OCI-LY1 (cell line): ENCODE data around the gene SUSD3.

Experiments
- H2AFZ ChIP-seq: fragments of 200-600 bp; sonication (generic), shearing (Covaris generic); 2 replicates; pipeline ENCODE4 v1.6.0; 2014; ENCODE audit warnings: antibody characterized with exemption, mild to moderate bottlenecking, low read length
- H3F3A ChIP-seq: fragments of 200-600 bp; sonication (generic), shearing (Covaris generic); 2 replicates; pipeline ENCODE4 v1.6.0; 2014; ENCODE audit warnings: mild to moderate bottlenecking, antibody characterized with exemption, low read length, moderate library complexity; ENCODE audit not compliant: insufficient read depth
- H3K27ac ChIP-seq: fragments of 200-600 bp; sonication (generic); 2 replicates; pipeline ENCODE4 v1.5.1; 2014; ENCODE audit warnings: low read length, mixed run types, mild to moderate bottlenecking, low read depth; ENCODE audit not compliant: poor library complexity, severe bottlenecking
- H3K27me3 ChIP-seq: fragments of 200-600 bp; sonication (generic); 2 replicates; pipeline ENCODE4 v1.6.0; 2014; ENCODE audit warnings: antibody characterized with exemption, mild to moderate bottlenecking, low read length, moderate library complexity; ENCODE audit not compliant: insufficient read depth
- H3K36me3 ChIP-seq: fragments of 200-600 bp; sonication (generic); 2 replicates; pipeline ENCODE4 v1.6.1; 2014; ENCODE audit warnings: mild to moderate bottlenecking, antibody characterized with exemption, low read length, moderate library complexity, mixed read lengths; ENCODE audit not compliant: insufficient read depth
- H3K4me1 ChIP-seq: fragments of 200-600 bp; sonication (generic); 2 replicates; pipeline ENCODE4 v1.5.1; 2014; ENCODE audit warnings: mild to moderate bottlenecking, low read length, moderate library complexity; ENCODE audit not compliant: insufficient read depth, severe bottlenecking
- H3K4me2 ChIP-seq: fragments of 200-600 bp; sonication (generic), shearing (Covaris generic); 2 replicates; pipeline ENCODE4 v1.6.1; 2014; ENCODE audit warnings: low read length
- H3K4me3 ChIP-seq: fragments of 200-600 bp; sonication (generic); 2 replicates; pipeline ENCODE4 v1.5.1; 2014; ENCODE audit warnings: low read length, low read depth, mild to moderate bottlenecking, mixed read lengths; ENCODE audit not compliant: poor library complexity, severe bottlenecking
- H3K79me2 ChIP-seq: fragments of 200-600 bp; shearing (Covaris generic); 2 replicates; pipeline ENCODE4 v1.6.1; 2016; ENCODE audit warnings: mixed run types, low read length, mixed read lengths; ENCODE audit not compliant: insufficient read depth
- H3K9ac ChIP-seq: fragments of 200-600 bp; sonication (generic), shearing (Covaris generic); 2 replicates; pipeline ENCODE4 v1.6.1; 2014; ENCODE audit warnings: mild to moderate bottlenecking, low read length, mixed read lengths
- H3K9me2 ChIP-seq: fragments of 200-600 bp; sonication (generic), shearing (Covaris generic); 2 replicates; pipeline ENCODE4 v1.6.1; 2014; ENCODE audit warnings: low read depth, mild to moderate bottlenecking, low read length, mixed read lengths
- H3K9me3 ChIP-seq: fragments of 200-600 bp; shearing (Covaris generic); 2 replicates; pipeline ENCODE4 v1.6.1; 2014; ENCODE audit warnings: low read length, mixed read lengths
- H4K20me1 ChIP-seq: fragments of 200-600 bp; sonication (generic), shearing (Covaris generic); 2 replicates; pipeline ENCODE4 v1.6.0; 2016; ENCODE audit warnings: mild to moderate bottlenecking, low read length; ENCODE audit not compliant: insufficient read depth
- EZH2 ChIP-seq: fragments of 200-600 bp; sonication (generic), shearing (Covaris generic); IDR thresholded peaks from 2 replicates; pipeline ENCODE4 v1.8.0; 2017; ENCODE audit warnings: borderline replicate concordance, mixed run types, mild to moderate bottlenecking, antibody characterized with exemption, low read length, moderate library complexity, mixed read lengths
- TF ChIP-seq, protein P1 (sequence below): fragments of 200-600 bp; sonication (generic), shearing (Covaris generic); IDR thresholded peaks from 2 replicates; pipeline ENCODE4 v1.5.1; 2017; ENCODE audit warnings: mild to moderate bottlenecking, antibody characterized with exemption, low read length, moderate library complexity, mixed read lengths

The SUSD3 gene

DNA sequence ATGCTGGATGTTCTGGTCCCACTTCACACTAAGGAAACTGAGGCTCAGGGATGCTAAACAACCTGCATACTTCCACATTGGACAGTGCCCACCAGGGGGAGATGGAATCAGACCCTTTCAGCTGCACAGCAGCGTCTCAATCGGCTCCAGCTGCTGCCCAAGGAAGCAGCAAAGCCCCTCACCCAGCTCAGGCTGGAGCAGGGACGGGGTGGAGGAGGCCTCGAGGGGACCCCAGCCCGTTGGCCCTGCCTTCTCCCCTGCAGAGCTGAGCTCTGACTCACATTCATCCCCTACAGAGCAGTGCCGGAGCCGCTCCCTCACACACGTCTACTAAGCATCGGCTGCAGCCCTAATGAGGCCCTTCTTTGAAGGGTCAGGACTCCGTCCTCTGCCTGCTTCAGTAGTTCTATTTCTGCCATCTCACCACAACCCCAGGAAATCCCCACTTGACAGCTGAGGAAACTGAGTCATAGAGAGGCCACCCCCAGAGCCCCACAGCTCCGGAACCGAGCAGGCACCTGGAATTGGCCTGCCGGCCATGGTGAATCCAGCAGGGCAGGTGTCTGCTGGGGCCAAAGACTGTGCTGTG, 21.5 kb upstream of the SUSD3 start:
- no peaks in the 10 kb centered on the region for H3K9me2 ChIP-seq
- no peaks in the 10 kb centered on the region for H3K27me3 ChIP-seq
- H4K20me1 ChIP-seq: no peaks in the 10 kb centered on the region
- no peak overlapping the region for H3K9ac ChIP-seq
- H3K4me2 ChIP-seq: no peak overlapping the region
- H3F3A ChIP-seq: no peaks in the 10 kb centered on the region
- no peak overlapping the region for H2AFZ ChIP-seq
- peaks cover 4% of the 10 kb centered on the region for H3K4me1 ChIP-seq
- peaks cover 5% of the 10 kb centered on the region; the same call in 1 of the 2 replicates for H3K36me3 ChIP-seq
- H3K27ac ChIP-seq: no peak overlapping the region
- H3K9me3 ChIP-seq: no peaks in the 10 kb centered on the region
- no peak overlapping the region for H3K4me3 ChIP-seq
- no peaks in the 10 kb centered on the region for H3K79me2 ChIP-seq
- no peak for TF ChIP-seq EZH2
- TF ChIP-seq, protein P1, sequence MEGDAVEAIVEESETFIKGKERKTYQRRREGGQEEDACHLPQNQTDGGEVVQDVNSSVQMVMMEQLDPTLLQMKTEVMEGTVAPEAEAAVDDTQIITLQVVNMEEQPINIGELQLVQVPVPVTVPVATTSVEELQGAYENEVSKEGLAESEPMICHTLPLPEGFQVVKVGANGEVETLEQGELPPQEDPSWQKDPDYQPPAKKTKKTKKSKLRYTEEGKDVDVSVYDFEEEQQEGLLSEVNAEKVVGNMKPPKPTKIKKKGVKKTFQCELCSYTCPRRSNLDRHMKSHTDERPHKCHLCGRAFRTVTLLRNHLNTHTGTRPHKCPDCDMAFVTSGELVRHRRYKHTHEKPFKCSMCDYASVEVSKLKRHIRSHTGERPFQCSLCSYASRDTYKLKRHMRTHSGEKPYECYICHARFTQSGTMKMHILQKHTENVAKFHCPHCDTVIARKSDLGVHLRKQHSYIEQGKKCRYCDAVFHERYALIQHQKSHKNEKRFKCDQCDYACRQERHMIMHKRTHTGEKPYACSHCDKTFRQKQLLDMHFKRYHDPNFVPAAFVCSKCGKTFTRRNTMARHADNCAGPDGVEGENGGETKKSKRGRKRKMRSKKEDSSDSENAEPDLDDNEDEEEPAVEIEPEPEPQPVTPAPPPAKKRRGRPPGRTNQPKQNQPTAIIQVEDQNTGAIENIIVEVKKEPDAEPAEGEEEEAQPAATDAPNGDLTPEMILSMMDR: peak; percentile 36; the same call in 1 of the 2 replicates

DNA sequence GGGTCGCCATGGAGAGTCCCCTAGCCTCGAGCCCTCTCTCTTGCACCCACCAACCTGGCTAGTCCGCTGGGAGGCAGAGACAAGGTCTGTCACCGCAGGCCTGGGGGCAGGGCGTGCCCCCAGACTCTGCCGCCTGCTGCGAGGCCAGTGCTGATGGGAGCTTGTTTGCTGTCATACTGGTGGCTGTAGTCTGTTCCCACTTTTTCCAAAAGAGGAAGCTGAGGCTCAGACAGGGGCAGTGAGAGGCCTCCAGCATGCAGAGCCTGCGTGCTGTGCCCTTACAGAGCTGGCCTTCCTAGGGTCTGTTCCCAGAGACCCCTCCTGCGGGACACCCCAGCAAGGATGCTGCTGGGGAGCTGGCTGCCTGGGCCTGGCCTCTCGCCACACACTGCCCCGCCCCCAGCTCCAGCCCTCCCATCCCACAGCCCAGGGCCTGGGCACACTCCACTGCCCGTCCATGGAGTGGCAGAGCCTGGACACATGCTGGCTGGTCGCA, 21.0 kb upstream of the SUSD3 start:
- Histone ChIP-seq H3K4me3 (no peak overlapping the region), H3K9me2 (no peaks in the 10 kb centered on the region), H3K27ac (no peak overlapping the region), H4K20me1 (no peaks in the 10 kb centered on the region), H3K27me3 (no peaks in the 10 kb centered on the region), H3K79me2 (no peaks in the 10 kb centered on the region), H3K4me1 (peaks cover 4% of the 10 kb centered on the region), H3K9me3 (no peaks in the 10 kb centered on the region), H3F3A (no peaks in the 10 kb centered on the region), H3K36me3 (no peaks in the 10 kb centered on the region), H3K9ac (no peak overlapping the region), H2AFZ (no peak overlapping the region), H3K4me2 (no peak overlapping the region)
- TF ChIP-seq, protein P1: no peak
- no peak for TF ChIP-seq EZH2

DNA sequence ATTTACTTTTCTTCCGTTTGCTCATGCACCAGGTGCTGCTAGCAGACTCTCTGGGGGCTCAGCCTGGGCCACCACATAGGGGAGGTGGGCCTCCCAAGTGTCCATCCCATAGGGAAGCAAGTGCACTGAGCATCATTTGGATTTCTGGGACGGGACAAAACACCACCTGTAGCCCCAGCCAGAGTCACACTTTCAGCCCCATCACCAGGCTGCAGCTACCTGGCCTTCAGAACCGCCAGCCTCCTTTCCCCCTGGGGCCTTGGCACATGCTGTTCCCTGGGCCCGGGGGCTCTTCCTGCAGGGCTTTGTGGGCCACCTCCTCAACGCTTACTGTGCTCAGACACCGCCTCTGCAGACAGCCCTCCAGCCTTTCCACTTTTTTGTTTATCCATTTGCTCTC, 19.6 kb upstream of the SUSD3 start:
- Histone ChIP-seq H3K36me3 (no peaks in the 10 kb centered on the region), H3K4me1 (peaks cover 4% of the 10 kb centered on the region), H3K4me3 (no peak overlapping the region), H3F3A (no peaks in the 10 kb centered on the region), H4K20me1 (no peaks in the 10 kb centered on the region), H3K9me3 (no peaks in the 10 kb centered on the region), H3K4me2 (no peak overlapping the region), H2AFZ (no peak overlapping the region), H3K27ac (no peak overlapping the region), H3K27me3 (no peaks in the 10 kb centered on the region), H3K79me2 (no peaks in the 10 kb centered on the region), H3K9me2 (no peaks in the 10 kb centered on the region), H3K9ac (no peak overlapping the region)
- no peak for TF ChIP-seq EZH2
- TF ChIP-seq, protein P1: no peak
